NCI-H128 (cell line): ENCODE measurements around the gene SCUBE3.
A peak's percentile ranks its signal among the peaks of the same experiment; 100 is the strongest.

Source experiments
- DNase-seq: peaks from one replicate; lab custom pipeline; 2025; ENCODE audit not compliant: unreplicated experiment; lab: John Stamatoyannopoulos, UW

Gene SCUBE3

DNA sequence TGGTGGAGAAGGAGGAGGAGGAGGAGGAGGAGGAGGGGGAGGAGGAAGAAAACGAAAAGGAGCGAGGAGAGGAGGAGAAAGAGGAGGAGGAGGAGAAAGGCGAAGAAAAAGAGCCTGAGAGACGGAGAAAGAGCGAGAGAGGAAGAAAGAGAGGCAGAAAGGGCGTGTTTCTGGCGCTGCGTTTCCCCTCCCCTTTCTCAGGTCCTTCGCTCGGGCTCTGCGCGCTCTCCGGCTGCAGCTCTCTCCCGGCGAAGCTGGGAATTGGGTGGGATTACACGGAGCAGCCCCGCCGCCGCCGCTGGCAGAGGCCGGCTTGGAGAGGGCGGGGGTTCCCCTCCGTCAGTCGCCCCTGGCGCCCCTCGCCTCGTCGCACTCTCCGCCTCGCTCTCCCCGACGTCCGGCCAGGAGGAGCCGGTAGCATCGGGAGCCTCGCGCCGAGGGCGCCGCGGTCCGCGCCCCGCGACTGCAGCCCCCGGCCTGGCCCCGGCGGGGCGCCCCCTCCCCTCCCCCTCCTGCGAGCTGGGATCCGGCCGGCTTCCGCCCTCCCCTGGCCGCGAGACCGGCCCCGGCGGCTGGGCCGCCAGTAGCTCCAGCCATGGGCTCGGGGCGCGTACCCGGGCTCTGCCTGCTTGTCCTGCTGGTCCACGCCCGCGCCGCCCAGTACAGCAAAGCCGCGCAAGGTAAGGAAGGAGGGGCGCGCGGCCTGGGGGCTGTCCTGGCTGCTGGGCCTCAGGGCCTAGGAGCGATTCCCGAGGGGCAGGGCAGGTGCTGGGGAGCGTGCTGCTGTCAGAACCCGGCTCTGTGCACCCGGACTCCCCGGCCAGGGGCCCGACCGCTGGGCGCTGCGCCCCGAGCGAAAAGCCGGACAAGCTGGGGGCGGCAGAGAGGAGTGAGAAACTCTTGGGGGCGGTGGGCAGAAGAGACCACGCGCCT, at the start of gene SCUBE3:
SCUBE3 (plus strand) TSS at position 133 of the 933 bp plus-strand sequence; CDS start at position 596, 463 bp downstream.
- DNase-seq = no peak

DNA sequence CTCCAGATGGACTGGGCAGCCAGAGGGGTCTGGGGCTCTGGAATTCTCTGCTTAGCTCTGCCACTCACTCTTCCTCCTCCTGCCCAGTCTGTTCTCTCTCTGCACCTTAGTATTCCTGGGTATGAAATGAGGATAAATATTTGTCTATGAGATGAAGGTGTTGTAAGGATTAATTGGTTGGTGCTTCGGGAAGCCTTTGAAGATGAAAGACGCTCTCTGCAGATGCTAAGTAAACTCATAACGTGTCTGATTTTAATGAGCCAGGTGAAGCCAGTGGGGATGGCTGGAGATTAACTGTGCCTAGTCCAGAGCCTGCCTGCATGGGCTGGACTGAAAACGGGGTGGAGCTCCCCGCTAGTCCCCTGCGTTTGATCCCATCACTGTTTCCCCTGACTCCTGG, 49.5 kb upstream of the SCUBE3 start:
- DNase-seq = no peak

DNA sequence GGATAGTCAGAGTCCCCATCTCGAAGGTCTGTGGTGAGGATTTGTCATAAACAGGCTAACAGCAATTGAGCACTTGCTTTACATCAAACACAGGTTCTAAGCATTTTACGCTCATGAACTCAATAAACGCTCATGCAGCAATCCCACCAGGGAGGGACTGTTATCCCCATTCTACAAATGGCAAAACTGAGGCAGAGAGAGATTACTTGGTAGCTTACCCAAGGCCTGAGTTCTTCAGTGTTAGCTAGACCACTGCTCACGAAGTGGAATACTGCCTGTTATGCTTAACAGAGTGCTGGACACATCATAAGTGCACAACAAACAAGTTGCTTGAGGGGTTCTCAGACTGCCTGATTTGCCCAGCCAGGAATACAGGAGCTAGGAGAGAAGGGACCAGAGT, 48.9 kb upstream of the SCUBE3 start:
- DNase-seq = no peak

DNA sequence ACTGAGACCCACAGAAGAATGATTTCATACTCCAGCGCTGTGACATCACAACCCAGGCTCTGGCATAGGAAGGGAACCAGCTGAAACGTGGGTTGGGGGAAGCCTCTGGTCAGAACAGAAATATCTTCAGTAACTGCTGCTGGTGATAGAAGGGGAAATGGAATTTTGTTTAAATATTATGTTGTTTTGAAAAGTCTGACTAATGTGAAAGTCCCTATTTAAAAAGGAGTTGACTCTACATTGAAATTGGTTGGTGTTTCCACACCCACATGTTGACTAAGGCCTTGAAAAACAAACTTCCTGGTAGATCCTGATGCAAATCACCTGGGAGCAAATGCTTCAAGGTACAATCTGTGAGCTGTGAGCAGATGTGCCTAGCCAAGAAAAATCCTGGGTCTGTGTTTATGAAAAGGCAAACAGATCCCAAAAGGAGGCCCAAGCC, 48.1 kb upstream of the SCUBE3 start:
- no peak for DNase-seq

DNA sequence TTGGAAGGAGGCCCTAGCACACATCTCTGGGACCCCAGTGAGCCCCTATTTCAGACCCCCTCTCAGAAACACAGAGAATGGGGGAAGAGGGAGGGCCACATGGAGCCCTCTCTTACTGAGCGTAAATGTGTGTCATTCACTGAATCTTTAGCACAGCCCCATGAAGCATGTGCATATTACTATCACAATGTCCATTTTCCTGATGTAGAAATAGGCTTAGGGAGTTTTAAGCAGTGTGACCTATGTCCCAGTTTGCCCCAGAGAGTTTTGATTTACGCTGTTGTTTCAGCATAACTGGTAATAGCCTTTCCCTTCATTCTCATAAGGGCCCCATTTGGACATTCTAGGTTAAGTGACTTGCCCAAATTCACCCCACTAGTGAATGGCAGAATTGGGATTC, 47.6 kb upstream of the SCUBE3 start:
- DNase-seq = no peak

DNA sequence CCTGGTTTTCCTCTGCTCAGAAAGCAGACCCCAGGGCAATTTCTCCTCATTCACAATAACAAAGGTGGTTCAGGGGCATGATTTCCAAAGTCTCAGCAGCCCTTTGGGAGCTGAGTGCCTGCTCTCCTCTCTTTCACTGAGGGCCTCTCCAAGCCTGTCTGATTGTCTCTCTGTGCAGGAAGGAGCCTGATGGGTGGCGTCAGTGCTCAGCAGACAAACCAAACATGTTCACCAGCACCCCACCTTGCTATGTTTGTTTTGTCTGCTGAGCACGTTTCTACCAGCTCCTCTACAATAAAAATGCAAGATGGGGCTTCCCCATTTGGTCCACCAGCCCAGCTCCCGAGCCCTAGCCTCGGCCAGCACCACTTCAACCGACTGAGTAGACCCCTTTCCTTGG, 47.2 kb upstream of the SCUBE3 start:
- no peak for DNase-seq

DNA sequence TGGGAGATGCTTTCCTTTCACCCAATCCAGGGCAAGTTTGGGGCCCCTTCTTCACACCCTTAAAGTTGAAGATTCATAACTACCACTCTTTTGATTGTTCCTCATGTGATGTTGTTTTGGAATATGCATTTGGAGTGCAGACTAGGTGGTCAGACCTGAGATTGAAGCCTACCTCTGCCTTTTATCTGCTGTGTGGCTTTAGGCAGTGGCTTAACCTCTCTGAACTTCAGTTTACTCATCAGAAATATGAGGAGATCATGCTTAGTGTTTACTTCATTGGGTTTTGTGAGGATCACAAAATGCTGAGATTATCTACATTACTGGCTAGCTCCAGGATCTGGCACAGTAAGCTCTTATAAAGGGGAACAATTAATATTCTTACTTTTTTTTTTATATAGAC, 46.3 kb upstream of the SCUBE3 start:
- DNase-seq = no peak

DNA sequence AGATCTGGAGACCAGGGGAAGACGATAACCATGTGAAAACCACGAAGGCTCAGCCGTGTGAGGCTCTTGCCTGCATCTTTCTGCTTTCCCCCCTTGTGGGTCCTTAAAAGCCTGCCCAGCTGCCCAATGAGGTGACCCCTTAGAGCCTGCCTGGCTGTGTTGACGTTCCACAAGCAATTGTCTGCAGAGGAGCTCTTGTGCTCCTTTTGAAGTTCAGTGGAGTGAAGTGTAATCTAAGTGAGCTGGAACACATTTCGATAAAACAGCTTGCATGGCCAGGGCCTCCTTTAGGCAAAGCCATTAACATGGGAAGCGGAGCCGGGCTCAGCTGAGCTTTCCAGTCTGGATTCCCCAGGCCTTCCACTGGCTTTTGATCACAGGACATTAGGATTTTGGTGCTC, 45.3 kb upstream of the SCUBE3 start:
- DNase-seq = peak; percentile 12

DNA sequence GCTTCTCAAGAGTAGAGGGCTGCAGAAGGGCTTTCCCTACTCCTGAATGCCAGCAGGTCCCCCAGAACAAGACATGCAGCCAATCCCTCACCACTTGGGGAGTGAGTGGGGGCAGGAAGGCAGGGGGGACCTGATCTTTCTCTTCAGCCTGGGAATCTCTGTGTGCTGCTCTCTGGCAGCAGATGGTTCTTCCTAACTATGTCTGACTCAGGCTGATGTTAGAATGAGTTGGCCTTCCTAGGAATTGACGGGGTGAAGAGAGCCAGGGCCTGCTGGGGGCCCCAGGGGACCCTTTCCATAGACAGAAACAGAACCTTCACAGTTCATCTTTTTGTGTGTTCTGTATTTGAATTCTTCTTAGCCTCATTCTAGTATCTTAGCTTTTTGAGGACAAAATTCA, 43.6 kb upstream of the SCUBE3 start:
- DNase-seq = no peak

DNA sequence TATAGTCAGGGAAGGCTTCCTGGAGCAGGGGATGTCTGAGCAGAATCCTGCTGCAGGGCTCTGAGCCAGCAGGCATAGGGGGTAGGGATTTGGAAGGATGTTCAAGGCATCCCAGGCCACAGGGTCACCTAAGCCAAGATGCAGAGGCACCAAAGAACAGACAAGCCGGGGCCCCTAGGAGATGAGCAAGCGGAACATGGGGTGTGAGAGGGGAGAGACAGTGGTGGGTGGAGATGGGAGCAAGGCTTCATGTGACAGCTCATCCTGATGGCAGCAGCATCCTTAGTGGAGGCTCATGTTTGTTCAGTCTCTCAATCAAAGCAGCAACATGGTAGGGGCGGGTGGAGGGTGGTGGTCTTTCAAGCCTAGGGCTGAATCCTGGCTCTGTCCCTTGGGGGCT, 42.9 kb upstream of the SCUBE3 start:
- no peak for DNase-seq

DNA sequence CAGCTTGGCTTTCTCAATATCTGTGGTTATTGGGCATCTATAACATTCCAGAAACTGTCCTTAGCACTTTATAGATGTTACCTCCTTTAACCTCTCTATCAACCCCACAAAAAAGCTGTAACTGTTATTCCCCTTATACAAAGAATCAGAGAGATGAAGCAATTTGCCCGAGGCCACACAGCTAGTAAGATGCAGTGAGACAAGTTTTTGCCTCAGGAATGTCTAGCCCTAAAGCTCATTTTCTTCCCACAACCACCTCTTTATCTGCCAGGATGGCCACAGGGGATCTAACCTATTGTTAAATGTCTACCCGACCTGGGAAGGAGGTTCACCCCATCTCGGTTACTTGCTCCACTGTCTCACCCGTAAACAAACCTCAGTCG, 40.7 kb upstream of the SCUBE3 start:
- DNase-seq = no peak

DNA sequence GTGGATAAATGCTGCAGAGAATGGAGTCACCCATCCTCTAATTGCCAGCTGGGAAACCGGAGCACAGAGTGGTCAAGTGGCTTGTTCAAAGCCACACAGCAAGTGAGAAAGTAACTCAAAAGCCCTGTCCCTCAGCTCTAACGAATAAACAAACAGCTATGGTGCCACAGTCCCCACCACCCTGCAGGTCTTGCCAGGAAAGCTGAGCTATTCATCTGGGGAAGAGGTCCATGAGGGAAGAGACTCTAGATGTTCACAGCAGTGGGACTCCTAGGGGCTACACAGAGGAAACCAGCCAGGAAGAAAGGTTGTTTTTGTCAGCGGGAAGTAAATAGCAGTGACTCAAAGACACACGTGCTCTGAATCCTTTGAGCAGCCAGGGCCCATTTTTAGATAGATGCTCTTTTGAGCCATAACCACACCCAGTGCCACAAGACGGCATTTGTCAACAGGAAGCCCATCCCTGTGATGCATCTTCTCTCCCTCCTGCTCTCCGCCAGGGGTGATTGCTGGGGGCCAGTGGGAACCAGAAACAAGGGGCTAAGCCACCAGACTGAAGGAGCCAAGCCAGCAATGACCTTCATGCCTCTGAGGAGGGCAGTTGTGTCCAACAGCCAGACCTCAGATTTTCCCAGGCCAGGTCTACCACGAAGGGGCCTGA, 40.2 kb upstream of the SCUBE3 start:
- DNase-seq = no peak

DNA sequence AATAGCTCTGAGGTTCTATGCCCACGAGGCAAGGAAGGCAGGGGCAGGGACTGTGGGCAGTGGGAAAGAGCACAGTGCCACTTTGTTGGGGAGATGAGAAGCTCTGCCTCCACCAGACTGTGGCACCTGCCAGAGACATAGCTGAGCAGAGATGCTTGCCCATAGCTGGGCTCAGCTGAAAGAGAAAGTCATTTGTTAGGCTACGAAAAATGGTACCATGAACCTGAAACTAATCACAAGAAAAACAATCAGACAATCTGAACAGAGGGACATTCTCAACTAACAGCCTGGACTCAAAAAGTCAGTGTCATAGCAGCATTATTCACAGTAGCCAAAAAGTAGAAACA, 39.7 kb upstream of the SCUBE3 start:
- no peak for DNase-seq

DNA sequence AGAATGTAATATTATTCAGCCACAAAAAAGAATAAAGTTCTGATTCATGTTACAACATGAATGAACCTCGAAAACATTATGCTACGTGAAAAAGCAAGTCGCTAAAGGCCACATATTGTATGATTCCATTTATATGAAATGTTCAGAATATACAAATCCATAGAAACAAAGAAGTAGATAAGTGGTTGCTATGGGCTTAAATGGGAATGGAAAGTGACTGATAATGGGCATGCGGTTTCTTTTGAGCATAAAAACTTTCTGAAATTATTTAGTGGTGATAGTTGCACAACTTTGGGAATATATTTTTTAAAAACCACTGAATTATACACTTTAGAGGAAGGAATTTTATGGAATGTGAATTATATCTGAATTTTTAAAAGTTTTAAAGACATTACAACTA, 39.3 kb upstream of the SCUBE3 start:
- no peak for DNase-seq

DNA sequence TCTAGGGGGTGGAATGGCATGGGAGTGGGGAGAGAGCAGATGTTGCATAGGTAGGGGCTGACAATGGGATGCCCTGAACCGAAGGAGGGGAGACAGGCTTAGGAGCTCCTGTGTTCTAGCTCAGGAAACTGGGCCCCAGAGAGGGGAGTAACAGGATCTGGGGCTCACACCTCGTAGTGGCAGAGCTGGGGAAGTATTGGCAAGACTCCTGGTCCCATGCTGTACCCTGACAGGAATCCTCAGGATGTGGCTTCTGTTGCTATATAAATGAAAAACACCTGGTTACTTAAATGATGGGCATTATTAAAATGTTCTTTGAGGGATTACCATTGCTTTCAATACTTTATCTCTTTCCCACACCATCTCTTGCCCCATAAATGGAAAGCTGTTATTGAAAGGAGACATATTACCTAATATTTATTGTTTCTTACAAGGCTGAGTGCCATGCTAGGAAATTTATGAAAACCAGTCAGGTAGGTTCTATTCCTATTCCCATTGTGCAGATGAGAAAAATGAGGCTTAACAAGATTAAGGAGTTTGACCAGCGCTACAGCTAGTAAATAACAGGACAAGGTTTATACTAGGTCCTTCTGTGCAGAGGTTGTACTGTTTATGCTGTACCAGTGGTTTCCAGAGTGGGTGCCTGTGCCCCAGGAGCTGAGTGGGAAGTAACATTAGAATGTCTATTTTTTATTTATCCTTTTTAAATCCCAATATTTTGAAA, 37.3 kb upstream of the SCUBE3 start:
- DNase-seq = no peak

DNA sequence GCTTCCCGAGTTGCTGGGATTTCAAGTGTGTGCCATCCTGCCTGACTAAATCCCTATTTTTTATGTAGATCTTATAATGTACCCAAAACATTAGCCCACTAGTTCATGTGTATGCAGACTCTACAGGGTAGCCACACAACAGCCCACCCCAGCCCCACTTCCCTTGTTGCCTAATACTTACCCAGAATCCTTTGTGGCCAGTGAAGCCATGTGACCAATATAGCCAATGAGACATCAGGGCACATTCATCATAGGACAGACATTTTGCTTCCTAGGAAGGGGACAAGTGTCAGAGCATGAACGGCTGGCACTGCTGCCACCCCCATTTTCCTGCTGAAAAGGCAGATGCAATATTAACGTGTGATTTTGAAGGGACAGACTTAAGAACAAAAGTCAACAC, 36.6 kb upstream of the SCUBE3 start:
- DNase-seq = no peak

DNA sequence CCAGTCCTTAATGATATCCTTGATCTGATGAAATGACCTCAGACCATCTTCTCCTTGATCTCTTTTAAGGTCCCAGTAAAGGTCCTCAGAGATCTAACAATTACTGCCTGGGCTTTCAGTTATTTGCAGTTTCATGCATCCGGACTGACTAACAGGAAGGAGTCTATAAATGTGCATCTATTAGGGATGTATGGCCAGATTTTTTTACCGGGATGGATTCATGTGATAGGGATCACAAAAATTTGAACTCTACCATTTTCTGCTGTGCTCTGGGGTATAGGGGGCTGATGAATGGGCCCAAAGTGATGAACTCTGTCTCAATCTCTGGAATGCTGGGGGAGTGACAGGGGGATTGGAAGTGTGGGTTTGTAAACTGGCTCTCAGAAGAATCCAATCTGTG, 36.2 kb upstream of the SCUBE3 start:
- no peak for DNase-seq

DNA sequence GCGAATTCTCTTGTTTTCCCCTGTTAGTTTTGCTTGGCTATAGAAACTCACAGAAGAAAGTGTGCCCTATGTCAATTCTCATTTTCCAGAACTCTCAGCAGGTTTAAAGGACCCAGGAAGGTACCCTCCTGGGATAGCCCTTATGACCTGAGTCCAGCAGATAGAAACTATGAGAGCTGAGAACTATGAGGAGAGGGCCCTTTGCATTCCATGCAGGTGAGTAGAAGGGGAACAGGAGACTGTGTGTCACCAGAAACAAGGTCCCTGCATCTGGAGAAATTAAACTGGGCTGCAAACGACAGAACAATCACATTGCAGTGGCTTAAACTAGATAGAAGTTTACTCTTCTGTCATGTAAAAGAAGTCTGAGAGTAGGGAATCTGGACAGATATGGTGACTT, 35.7 kb upstream of the SCUBE3 start:
- no peak for DNase-seq

DNA sequence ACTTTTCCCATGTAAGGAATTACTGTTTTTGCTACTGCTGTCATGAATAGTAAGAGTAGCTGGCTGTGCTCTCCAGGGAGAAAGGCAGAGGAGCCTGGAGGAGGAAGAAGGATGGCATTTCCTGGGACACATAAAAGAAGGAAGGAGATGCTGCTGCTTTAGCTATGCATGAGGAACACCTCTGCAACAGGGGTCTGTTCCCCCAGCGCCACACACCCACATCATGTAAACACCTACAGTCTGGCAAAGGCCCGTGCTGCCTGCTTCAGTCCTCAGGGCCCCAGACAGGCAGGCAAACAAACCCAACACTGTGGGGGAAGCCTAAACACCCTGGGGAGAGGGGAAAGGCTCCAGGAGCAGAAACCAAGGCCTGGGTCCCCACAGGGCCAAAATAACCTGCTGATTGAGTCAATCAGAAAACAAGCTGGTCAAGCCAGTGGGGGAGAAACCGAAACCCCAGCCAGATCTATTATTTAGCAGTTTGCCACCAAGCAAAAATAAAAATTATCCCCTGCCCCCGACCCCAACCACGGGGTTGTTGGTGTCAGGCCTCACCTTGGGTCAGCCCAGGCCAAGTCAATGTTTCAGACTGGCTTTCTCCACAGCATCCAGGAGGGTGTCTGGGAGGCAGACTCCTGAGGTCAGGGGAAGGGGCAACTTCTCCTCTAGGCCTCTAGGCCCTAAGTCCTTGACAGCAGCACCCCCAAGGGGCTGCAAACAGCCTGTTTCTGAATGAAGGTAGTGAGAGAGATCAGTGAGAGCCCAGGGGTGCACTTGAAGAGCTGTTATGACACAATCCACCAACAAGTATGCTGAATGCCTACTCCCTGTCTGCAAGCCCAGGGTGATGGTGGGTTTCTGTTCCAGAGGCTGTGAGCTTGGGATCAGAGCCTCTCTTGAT, 34.6 kb upstream of the SCUBE3 start:
- no peak for DNase-seq

DNA sequence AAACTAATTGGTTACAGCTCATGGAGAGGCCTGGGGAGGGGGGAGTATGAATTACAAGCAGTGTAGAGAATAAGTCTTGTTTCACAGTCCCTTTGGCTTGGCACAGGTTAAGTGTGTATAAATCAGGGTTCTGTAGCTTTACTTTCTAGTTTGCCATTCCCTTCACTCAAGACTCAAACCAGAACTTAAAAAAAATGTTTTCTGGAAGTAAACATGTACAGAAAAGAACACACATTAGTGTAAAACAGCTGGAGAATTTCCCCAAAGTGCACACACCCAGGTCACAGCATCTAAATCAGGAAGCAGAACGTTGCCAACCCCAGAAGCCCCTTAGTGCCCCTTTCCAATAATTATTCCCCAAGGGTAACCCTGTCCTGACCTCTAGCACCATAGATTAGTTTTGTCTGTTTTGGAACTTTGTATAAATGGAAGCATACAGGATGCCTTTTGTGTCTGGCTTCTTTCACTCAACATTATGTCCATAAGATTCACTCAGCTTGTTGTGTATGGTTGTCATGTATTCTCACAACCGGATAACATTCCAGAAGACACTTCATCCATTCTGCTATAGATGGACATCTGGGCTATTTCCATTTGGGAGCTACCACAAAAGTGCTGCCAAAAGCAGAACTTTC, 33.7 kb upstream of the SCUBE3 start:
- no peak for DNase-seq
